Stimulated activated CD4-positive, alpha-beta T cell treated with anti-CD3 and anti-CD28 coated beads, Interleukin-2, amount 100 ng/mL, for 4 hours (primary cell): ENCODE measurements around the gene ZNF789.
"Not testable (repeated sequence)": the region's sequence is repeated elsewhere in the genome, so short reads cannot be mapped to it uniquely, and the experiment has no call there.

Experiments used
- DNase-seq: peaks from one replicate; pipeline ENCODE4 v3.0.0-alpha.2; 2020; ENCODE audit warnings: low read depth

ZNF789 gene

GRCh38 chr7:99472561-99473314, at the start of gene ZNF789:
ZNF789 (plus strand) TSS chr7:99472890; CDS start chr7:99476457, 3,567 bp downstream.
- DNase-seq = peak; percentile 97

GRCh38 chr7:99424932-99425730, 47.6 kb upstream of the ZNF789 start:
- no peak for DNase-seq

GRCh38 chr7:99428972-99429566, 43.6 kb upstream of the ZNF789 start:
- DNase-seq = no peak

DNA sequence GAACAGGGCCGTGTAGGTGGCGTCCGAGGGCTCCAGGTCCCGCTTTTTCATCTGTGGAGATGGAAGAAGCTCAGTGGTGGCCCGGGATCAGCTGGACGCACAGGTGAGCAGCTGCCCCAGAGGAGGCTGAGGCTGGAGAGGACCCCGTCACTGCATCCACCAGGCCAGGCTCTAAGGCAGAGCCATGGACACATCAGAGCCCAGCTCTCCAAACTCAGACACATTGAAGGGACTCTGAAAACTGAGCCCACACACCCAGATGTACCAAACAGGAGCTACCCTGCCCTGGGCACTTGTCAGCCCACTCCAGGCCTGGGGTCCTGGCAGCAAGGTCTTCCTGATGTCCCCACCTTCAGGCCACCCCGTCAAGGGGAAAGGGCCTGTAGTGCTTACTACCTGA, 42.9 kb upstream of the ZNF789 start:
- DNase-seq = no peak

DNA sequence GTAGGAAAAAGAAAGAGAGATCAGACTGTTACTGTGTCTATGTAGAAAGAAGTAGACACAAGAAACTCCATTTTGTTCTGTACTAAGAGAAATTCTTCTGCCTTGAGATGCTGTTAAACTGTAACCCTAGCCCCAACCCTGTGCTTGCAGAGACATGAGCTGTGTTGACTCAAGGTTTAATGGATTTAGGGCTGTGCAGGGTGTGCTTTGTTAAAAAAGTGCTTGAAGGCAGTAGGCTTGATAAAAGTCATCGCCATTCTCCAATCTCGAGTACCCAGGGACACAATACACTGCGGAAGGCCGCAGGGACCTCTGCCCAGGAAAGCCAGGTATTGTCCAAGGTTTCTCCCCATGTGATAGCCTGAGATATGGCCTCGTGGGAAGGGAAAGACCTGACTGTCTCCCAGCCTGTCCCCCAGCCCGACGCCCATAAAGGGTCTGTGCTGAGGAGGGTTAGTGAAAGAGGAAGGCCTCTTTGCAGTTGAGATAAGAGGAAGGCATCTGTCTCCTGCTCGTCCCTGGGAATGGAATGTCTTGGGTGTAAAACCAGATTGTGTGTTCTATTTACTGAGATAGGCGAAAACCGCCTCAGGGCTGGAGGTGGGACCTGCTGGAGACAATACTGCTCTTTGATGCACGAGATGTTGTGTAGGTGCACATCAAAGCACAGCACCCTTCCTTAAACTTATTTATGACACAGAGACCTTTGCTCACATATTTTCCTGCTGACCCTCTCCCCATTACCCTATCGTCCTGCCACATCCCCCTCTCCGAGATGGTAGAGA, 40.7 kb upstream of the ZNF789 start:
- not testable (repeated sequence) for DNase-seq

GRCh38 chr7:99433158-99433557, 39.5 kb upstream of the ZNF789 start:
- no peak for DNase-seq

DNA sequence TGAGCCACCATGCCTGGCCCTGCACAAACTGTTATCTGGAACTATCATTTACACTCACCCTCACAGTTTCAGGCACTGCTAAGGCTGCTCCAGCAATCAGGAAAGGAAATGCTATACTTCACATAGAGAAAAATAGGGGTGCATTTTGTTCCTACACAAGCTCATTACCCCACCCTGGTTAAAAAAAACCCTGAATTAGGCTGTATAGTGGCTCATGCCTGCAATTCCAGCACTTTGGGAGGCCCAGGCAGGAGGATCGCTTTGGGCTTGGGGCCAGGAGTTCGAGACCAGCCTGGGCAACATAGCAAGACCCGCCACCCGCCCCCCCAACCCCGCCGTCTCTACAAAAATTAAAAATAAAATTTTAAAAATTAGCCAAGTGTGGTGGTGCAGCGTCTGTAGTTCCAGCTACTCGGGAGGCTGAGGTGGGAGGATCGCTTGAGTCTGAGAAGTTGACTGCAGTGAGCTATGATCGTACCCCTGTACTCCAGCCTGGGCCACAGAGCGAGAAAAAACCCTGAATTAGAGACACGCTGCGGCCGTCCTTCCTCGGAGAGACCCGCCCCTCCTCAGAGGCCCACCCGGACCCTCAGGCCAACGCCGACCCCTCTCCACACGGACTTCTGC, 34.6 kb upstream of the ZNF789 start:
- no peak for DNase-seq

DNA sequence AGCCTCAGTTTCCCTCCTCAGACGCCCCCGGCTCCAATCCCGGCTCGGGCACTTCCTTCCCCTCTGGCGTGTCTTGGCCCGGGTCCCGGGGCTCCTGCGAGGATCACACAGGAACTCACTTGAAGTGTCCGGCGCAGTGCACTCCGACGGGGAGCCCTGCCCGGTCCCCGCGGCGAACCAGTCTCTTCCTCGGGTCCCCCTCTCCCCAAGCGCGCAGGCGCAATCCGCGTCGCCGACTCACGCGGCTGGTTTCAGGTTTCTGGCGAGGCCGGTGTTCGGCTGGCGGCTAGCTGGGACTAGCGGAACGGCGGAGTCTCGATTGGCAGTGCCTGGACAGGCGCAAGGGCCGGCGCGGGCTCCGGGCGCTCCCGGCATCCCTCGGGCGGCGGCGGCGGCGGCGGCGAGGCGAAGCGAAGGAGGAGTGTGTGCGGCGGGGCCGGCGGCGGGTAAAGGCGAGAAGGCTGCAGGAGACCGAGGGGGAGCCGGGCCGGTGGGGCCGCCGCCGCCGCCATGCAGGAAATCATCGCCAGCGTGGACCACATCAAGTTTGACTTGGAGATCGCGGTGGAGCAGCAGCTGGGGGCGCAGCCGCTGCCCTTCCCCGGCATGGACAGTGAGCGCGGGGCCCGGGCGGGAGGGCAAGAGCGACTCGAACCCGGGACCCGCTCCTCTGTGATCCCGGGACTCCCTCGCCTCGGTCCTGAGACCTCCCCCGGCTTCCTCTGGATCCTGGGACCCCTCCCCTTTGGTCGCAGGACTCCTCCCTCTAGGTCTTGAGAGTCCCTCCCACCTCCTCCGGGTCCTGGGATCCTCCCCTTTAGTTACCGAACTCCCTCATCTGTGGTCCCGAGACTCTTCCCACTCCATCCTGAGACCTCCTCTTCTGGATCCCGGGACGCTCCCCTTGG, 33.9 kb upstream of the ZNF789 start, which contains the start of the genes CPSF4 and PTCD1:
Gene CPSF4, plus strand, starts transcription at position 371 of the 908 bp plus-strand sequence. Its CDS starts 140 bp downstream, at position 511.
Gene PTCD1, minus strand, starts transcription at position 226 of the 908 bp plus-strand sequence. CDS start 3,556 bp downstream, outside the sequence.
- DNase-seq = peak; percentile 86

DNA sequence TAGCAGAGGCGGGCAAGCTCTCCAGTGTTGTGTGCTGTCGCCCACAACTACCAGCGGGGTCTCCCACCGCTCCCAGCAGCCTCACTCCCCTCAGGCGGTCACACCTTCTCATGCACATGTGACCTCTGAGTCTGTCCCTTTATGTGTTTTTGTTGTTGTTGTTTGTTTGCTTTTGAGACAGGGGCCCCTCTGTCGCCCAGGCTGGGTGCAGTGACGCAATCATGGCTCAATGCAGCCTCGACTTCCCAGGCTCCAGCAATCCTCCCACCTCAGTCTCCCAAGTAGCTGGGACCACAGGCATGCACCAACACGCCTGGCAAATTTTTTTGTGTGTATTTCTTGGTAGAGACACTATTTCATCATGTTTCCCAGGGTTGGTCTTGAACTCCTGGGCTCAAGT, 32.5 kb upstream of the ZNF789 start:
- no peak for DNase-seq

DNA sequence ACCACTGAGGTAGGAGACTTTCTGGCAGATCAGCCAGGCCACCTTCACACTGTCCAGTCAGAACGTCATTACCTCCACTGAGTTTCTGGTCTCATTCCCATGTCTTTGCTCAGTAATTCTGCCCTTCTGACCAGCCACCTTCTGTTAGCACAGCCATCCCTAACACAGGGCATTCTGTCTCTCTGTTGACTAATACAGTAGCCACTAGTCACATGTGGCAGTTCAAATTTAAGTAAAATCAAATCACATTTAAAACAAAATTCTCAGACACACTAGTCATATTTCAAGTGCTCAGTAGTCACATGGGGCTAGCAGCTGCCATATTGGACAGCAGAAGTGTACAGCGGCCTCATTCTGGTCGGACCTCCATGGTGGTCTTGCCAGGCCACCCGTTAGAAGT, 26.6 kb upstream of the ZNF789 start:
- DNase-seq = no peak

DNA sequence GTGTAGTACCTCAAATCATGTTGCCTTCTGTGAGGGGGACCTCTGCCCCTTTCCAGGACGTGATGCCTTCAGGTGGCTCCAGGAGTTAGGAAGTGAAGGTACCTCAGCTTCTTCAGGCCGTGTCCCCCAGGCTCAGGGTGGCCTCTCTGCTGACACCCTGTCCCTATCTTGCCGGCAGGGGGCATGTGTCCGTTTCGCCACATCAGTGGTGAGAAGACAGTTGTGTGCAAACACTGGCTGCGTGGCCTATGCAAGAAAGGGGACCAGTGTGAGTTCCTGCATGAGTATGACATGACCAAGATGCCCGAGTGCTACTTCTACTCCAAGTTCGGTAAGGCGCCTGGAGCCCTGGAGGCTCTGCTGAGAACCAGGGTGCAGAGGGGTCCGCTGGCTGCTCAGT, 24.7 kb upstream of the ZNF789 start:
- DNase-seq = no peak

DNA sequence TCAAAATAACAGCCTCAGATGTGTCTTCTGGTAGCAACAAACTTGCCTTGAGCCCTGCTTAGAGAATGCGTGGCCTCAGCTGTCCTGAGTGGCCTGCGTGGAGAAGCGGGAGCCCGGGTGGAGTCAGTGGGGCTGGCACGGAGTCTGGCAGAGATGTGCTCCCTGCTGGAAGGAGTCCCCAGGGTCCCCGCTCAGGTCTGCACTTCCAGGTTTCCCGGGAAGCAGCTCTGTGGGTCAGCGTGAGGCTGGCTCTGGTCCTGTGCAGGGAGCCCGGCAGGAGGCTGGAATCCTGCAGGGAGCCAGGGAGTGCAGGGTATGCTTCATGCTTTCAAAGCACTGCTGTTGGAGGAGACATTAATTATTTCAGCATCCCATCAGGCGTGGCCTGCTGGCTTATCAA, 23.8 kb upstream of the ZNF789 start:
- DNase-seq = no peak

DNA sequence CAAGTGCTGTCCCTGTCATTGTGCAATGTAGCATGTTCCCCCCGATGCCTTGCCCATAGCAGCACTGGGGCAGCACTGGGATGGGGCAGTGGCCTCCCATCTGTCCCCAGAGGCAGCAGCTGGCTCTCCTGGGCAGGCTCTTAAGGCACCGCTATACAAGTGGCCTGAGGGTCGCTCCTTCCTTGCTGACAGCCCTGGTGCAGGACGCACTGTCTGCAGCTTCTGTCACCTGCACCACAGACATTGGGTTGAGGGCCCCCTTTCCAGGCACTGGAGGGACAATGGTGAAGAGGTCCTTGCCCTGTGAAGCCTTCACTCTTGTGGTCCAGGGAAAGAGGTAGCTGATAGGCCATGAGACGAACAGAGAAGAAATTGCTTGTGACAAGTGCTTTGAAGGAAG, 23.4 kb upstream of the ZNF789 start:
- DNase-seq = no peak

DNA sequence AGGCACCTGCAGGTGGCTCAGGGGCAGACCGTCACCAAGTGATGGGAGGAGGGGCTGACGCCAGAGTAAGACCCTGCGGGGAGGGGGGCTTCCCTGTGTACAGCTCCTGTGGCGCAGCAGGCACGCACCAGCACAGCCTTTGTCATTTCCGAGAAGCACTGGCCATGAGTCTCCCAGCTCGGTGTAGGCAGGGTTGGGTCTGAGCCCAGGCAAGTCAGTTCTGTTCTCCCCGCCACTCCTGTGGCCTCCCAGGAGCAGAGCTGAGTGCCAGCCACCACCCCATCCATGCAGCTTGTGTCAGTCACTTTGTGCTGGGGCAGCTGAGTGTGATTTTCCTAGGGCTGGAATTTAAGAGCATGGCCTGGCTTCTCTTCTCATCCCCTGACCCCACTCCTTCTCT, 20.8 kb upstream of the ZNF789 start:
- DNase-seq = no peak

DNA sequence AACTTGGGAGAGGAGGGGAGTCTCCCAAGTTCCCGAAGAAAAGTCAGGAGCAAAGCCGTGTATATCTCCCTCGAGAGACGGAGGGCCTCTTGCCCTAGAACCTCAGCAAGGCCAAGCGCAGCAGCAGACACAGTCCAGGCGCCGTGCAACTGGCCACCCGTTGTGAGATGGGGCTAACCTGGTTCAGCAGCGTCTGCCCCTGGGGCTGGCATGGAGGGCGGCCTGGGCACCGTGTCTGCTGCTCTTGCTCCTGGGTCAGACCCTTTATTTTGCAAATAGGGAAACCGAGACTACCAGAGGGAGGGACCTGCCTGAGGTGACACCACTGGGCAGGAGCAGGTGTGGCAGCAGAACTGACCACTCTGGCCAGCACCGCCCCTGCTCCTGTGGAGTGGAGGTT, 20.1 kb upstream of the ZNF789 start:
- no peak for DNase-seq

DNA sequence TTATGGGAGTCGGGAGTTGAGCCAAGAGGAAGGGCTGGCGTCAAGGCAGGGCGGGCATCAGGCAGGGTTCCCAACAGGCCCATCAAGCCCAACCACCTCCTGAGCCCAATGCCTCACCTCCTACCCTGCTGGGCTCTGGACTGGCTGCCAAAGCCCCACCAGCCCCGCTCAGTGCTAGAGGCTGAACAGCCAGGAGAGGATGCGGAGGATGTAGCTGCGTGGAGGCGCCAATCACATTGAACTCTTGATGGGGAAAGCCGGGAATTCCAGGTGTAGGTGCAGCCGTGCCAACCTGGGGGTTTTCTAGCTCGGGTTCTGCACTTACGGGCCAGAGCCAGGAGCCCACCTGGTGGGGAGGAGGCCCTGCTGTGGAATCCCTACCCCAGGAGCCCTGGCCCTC, 19.6 kb upstream of the ZNF789 start:
- no peak for DNase-seq

- no peak for DNase-seq
Observed at GRCh38 chr7:99455874-99456273, 16.8 kb upstream of the ZNF789 start.

- no peak for DNase-seq
Observed at GRCh38 chr7:99456288-99456687, 16.4 kb upstream of the ZNF789 start.

DNA sequence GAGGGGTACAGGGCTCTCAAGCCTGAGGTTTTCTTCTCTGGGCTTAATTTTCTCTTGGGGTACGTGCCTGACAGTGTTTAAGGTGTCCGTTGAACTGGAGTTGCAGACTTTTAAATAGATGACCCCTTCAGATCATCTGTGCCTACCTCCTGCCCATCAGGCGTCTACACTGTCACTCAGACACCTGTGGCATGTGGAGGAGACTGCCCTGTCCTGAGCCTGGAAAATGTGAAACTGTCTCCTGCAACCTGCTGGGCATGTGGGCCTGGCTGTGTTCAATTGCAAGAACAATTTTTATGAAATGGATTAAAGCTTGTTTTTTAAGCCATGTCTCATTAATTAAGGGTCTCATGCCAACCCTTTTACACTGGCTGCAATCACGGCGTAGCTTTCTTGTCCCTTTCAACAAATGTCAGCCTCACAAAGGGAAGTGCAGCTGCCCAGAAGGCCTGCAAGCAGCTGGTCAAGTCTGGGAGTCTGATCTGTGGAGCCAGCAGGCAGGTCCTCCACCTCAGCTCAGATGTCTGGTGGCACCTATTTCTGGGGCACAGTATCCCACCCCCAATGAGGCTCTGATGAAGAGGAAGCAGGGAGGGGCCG, 15.5 kb upstream of the ZNF789 start:
- DNase-seq = no peak
